H7 (cell line): ENCODE data around the gene LIPM. TPM values are rescaled to one million over a fixed set of nuclear protein-coding genes. Genes with fewer than 3 reads are reported as not detected.
"Not testable (repeated sequence)": the region's sequence is repeated elsewhere in the genome, so short reads cannot be mapped to it uniquely, and the experiment has no call there.

ENCODE experiments used
- DNase-seq: peaks from one replicate; pipeline ENCODE4 v3.0.0; 2012
- H3K27me3 ChIP-seq: 2 replicates; pipeline ENCODE4 v1.6.0; 2011; ENCODE audit warnings: mild to moderate bottlenecking, low read length; ENCODE audit not compliant: control insufficient read depth, insufficient read depth
- H3K36me3 ChIP-seq: replicated peaks from 2 replicates; pipeline ENCODE4 v1.5.1; 2011; ENCODE audit warnings: low read length; ENCODE audit not compliant: control insufficient read depth, insufficient read depth
- H3K4me3 ChIP-seq: 2 replicates; pipeline ENCODE4 v1.5.1; 2011; ENCODE audit warnings: low read depth, mild to moderate bottlenecking, control low read depth, low read length, moderate library complexity; ENCODE audit not compliant: insufficient read depth
- total RNA-seq: library from RNA; depleted of rRNA; stranded (reverse); fragments of >200 nt; shearing (Covaris generic); gene quantifications from 2 replicates; pipeline ENCODE4 v1.2.3, GENCODE V29; 2014

The LIPM gene
- total RNA-seq, 1 experiment from 2014 or later = not detected

- no peak overlapping the region for H3K4me3 ChIP-seq
- no peaks in the 10 kb centered on the region for H3K27me3 ChIP-seq
- no peaks in the 10 kb centered on the region for H3K36me3 ChIP-seq
- no peak for DNase-seq
Observed at GRCh38 chr10:88819290-88819689, 16.8 kb downstream of the LIPM start.

DNA sequence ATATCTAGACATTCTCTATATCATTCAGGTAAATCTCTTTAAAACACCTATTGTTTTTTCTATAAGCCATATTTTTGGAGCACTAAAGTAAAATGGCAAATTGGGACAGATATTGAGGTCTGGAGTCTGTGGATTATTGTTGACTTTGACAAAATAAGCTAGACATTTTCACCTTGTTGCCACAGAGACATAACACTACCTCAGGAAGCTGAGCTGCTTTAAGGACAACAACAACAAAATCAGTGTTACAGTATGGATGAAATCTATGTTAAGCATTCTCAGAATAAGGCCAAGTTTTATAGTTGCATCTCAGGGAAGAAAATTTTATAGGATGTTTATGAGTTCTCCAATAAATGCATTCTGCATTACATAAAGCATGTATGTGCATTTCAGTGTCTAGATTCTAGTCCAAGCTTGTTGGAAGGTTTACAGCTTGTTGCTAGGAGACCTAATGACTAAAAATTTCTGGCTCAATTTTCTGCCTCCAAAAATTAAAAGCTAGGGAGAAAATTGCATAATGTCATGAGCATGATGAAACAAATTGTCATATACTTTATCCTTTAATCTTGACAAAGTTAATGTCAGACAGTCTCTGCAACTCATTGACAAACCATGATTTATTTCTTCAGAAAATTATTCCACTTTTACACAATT, 18.3 kb downstream of the LIPM start:
- no peak for DNase-seq
- Histone ChIP-seq H3K36me3 (no peaks in the 10 kb centered on the region), H3K4me3 (no peak overlapping the region), H3K27me3 (no peaks in the 10 kb centered on the region)

- Histone ChIP-seq H3K4me3 (no peak overlapping the region), H3K27me3 (no peaks in the 10 kb centered on the region), H3K36me3 (no peaks in the 10 kb centered on the region)
- DNase-seq = no peak
Observed at GRCh38 chr10:88826388-88826787, 23.9 kb downstream of the LIPM start.

GRCh38 chr10:88827671-88828070, 25.1 kb downstream of the LIPM start:
- Histone ChIP-seq H3K27me3 (no peaks in the 10 kb centered on the region), H3K36me3 (no peaks in the 10 kb centered on the region), H3K4me3 (no peak overlapping the region)
- no peak for DNase-seq

DNA sequence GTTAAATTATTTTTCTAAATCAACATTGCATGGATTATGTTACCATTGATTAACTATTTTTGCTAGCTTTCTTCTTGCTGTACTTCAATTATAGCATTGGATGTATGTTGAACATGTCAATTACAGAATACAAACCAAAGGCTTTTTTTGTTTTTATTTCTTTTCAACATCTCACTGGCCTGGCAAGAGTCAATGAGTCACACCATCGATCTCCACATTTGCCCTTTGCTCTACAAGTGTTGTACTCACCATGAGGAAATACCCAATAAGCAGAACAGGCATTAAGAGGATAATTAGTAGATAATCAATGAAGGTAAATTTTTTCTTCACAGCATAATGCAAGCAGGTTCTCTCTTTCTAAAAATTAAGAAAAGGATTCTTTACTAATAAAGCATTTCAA, 25.8 kb downstream of the LIPM start:
- H3K4me3 ChIP-seq = no peak overlapping the region
- H3K36me3 ChIP-seq = no peaks in the 10 kb centered on the region
- DNase-seq = no peak
- no peaks in the 10 kb centered on the region for H3K27me3 ChIP-seq

DNA sequence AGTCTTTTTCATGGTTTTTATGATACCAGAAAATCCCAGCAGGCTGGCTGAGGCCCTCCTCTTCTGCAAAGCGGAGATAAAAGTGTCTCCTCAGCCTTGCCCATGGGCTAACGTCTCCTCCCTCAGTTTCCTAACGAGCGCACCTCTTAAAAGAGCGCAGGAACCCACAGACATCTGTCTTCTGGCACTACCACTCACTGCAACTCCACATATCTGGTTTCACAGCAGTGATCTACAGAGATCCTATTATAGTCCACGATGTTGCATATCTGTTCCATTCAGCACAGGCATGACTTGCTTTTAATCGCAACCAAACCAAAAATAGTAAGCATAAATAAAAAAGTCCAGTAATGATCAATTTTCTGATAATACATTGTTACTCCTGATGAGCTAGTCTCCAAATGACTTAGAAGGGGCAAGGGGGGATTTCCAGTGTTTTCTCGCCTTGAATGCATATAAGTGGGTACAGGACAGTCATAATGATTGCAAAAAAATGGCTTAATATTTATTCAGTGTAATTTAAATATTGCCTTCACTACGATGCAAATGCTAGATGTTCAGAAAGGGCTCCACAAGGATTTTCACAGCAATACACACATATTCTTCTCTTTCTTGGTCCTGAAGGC, 28.2 kb downstream of the LIPM start:
- no peak for DNase-seq
- Histone ChIP-seq H3K36me3 (no peaks in the 10 kb centered on the region), H3K27me3 (no peaks in the 10 kb centered on the region; the same call in 1 of the 2 replicates), H3K4me3 (no peak overlapping the region)

DNA sequence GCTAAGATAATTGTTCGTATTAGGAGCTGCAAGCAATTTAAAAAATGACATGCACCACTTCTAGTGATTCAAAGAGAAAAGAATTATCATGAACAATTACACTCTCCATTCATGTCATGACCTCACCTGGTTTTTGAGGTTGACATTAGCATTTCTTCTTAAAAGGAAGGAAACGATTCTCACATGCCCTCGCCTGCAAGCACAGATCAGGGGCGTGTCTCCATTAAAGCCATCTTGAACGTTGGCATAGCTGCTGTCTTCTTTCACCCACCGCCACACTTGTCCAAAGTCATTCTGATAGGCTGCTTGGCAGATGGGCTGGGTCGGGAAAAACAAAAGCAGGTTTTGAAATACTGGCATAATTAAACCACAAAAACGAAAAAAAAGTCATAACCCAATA, 29.2 kb downstream of the LIPM start:
- DNase-seq = no peak

DNA sequence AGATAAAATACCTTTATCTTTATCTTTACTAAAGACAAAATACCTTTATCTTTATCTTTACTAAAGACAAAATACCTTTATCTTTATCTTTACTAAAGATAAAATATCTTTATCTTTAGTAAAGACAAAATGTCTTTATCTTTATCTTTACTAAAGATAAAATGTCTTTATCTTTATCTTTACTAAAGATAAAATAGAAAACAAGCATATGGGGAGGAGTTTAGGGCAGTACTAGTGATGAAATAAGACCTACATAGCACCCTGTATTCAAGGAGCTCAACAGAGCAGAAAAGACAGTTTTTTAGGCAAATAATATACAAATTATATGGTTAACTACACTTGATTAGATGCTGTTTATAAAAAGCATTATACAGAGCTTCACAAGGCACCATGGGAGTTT, 29.8 kb downstream of the LIPM start:
- no peaks in the 10 kb centered on the region; the same call in 1 of the 2 replicates for H3K27me3 ChIP-seq
- no peaks in the 10 kb centered on the region for H3K36me3 ChIP-seq
- H3K4me3 ChIP-seq = no peak overlapping the region
- DNase-seq = no peak

More for the DNA sequence above, 29.2 kb downstream of the LIPM start:
- H3K36me3 ChIP-seq = no peaks in the 10 kb centered on the region
- no peaks in the 10 kb centered on the region; the same call in 1 of the 2 replicates for H3K27me3 ChIP-seq
- H3K4me3 ChIP-seq = no peak overlapping the region

DNA sequence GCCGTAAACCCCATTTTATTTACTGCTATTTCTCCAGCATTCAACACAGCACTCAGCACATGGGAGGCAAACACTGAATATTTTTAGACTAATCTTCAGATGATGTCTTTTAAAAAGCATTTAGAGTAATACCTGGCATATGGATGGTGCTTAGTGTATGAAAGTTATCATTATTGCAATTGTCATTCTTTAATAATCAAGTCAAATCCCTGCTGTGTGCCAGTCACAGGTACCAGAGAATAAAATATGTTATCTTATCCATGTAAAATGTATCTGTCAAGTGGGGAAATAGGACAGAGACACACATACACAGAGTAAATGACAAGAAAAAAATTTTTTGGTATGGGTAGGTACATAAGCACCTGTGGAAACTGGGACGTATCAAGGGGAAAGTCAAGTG, 30.6 kb downstream of the LIPM start:
- H3K36me3 ChIP-seq = no peaks in the 10 kb centered on the region
- H3K4me3 ChIP-seq = no peak overlapping the region
- no peaks in the 10 kb centered on the region; the same call in 1 of the 2 replicates for H3K27me3 ChIP-seq
- DNase-seq = no peak

- no peaks in the 10 kb centered on the region for H3K36me3 ChIP-seq
- H3K4me3 ChIP-seq = no peak overlapping the region
- no peaks in the 10 kb centered on the region; the same call in 1 of the 2 replicates for H3K27me3 ChIP-seq
- no peak for DNase-seq
Observed at GRCh38 chr10:88833723-88834122, 31.2 kb downstream of the LIPM start.

- no peaks in the 10 kb centered on the region for H3K36me3 ChIP-seq
- no peak overlapping the region for H3K4me3 ChIP-seq
- no peaks in the 10 kb centered on the region; the same call in 1 of the 2 replicates for H3K27me3 ChIP-seq
- DNase-seq = peak; percentile 19
Observed at GRCh38 chr10:88835096-88835909, 32.8 kb downstream of the LIPM start.

- no peak for DNase-seq
- Histone ChIP-seq H3K36me3 (no peaks in the 10 kb centered on the region), H3K27me3 (no peaks in the 10 kb centered on the region; the same call in 1 of the 2 replicates), H3K4me3 (no peak overlapping the region)
Observed at GRCh38 chr10:88835910-88836221, 33.3 kb downstream of the LIPM start.

- not testable (repeated sequence) for H3K27me3 ChIP-seq
Observed at GRCh38 chr10:88837632-88838031, 35.1 kb downstream of the LIPM start.

DNA sequence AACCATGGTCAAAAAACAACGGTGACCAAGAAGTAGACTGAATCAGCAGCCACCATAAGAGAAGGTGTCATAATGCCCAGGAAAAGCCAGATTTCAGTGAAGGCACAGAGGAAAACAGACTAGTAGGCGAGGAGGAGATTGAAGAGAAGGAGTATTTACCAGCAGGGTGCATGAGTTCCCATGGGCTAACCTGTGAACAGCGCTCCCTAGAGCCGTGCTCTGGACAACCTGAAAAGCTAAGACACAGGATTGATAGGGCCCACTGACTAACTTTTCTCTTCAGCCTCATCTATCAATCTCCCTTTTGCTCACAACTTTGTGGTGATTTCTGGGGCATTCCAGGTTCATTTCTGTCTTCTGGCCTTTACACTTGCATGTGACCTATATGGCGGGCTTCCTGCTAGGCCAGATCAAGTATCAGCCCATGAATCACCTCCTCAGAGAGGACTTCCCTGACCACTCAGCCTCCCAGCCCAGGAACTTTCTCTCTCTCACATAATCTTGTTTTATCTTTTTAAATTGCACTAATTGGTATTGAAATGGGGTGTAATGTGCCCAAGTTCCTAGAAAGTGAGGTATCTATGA, 36.3 kb downstream of the LIPM start:
- H3K36me3 ChIP-seq = no peaks in the 10 kb centered on the region
- no peaks in the 10 kb centered on the region; the same call in 1 of the 2 replicates for H3K27me3 ChIP-seq
- H3K4me3 ChIP-seq = no peak overlapping the region
- no peak for DNase-seq

More at GRCh38 chr10:88837632-88838031, 35.1 kb downstream of the LIPM start:
- not testable (repeated sequence) for H3K4me3 ChIP-seq, H3K36me3 ChIP-seq, DNase-seq
